UCSD-AML1 (cell line): ENCODE measurements around the gene TAOK3.

Experiments
- DNase-seq: peaks from one replicate; lab custom pipeline; 2025; ENCODE audit not compliant: unreplicated experiment; lab: John Stamatoyannopoulos, UW

The TAOK3 gene

GRCh38 chr12:118344829-118345228 is 27.9 kb downstream of the TAOK3 start:
- no peak for DNase-seq

GRCh38 chr12:118342090-118342489 is 30.6 kb downstream of the TAOK3 start:
- DNase-seq: no peak

GRCh38 chr12:118337194-118337838 is 35.4 kb downstream of the TAOK3 start:
- DNase-seq: no peak

- no peak for DNase-seq
Measured at GRCh38 chr12:118336123-118336522, 36.6 kb downstream of the TAOK3 start.

GRCh38 chr12:118334939-118335567 is 37.7 kb downstream of the TAOK3 start:
- no peak for DNase-seq

GRCh38 chr12:118334241-118334640 is 38.5 kb downstream of the TAOK3 start:
- DNase-seq: no peak

- DNase-seq: no peak
Measured at GRCh38 chr12:118332511-118332910, 40.2 kb downstream of the TAOK3 start.

- DNase-seq: peak; percentile 17
Measured at GRCh38 chr12:118330421-118331018, 42.2 kb downstream of the TAOK3 start.

GRCh38 chr12:118328486-118329330 is 44.0 kb downstream of the TAOK3 start:
- DNase-seq: no peak

GRCh38 chr12:118327391-118327790 is 45.3 kb downstream of the TAOK3 start:
- DNase-seq: no peak

- DNase-seq: no peak
Measured at GRCh38 chr12:118326991-118327390, 45.7 kb downstream of the TAOK3 start.

GRCh38 chr12:118325081-118325480 is 47.6 kb downstream of the TAOK3 start:
- no peak for DNase-seq

- DNase-seq: no peak
Measured at GRCh38 chr12:118319627-118320026, 53.1 kb downstream of the TAOK3 start.

- DNase-seq: no peak
Measured at GRCh38 chr12:118318744-118319143, 54.0 kb downstream of the TAOK3 start.

- no peak for DNase-seq
Measured at GRCh38 chr12:118317729-118318128, 55.0 kb downstream of the TAOK3 start.

GRCh38 chr12:118315821-118316220 is 56.9 kb downstream of the TAOK3 start:
- DNase-seq: no peak

GRCh38 chr12:118312578-118312977 is 60.1 kb downstream of the TAOK3 start:
- no peak for DNase-seq

- DNase-seq: no peak
Measured at GRCh38 chr12:118311666-118312065, 61.0 kb downstream of the TAOK3 start.

- no peak for DNase-seq
Measured at GRCh38 chr12:118310320-118310719, 62.4 kb downstream of the TAOK3 start.

- DNase-seq: peak; percentile 18
Measured at GRCh38 chr12:118308006-118308405, 64.7 kb downstream of the TAOK3 start.

GRCh38 chr12:118307069-118307954 is 65.4 kb downstream of the TAOK3 start:
- DNase-seq: no peak
